ENCODE measurements around the gene INHBB.

DNA sequence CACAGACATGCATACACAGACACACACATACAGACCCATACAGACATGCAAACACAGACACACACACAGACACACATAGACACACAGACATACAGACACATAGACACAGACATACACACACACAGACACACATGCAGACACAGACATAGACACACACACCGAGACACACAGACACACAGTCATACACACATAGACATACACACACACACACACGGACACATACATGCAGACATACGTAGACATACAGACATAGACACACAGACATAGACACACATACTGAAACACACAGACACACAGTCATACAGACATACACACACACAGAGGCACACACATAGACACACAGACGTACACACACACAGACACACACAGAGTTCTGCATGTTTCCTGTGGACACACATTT, 26.9 kb downstream of the INHBB start:
- TF ChIP-seq, protein P1, sequence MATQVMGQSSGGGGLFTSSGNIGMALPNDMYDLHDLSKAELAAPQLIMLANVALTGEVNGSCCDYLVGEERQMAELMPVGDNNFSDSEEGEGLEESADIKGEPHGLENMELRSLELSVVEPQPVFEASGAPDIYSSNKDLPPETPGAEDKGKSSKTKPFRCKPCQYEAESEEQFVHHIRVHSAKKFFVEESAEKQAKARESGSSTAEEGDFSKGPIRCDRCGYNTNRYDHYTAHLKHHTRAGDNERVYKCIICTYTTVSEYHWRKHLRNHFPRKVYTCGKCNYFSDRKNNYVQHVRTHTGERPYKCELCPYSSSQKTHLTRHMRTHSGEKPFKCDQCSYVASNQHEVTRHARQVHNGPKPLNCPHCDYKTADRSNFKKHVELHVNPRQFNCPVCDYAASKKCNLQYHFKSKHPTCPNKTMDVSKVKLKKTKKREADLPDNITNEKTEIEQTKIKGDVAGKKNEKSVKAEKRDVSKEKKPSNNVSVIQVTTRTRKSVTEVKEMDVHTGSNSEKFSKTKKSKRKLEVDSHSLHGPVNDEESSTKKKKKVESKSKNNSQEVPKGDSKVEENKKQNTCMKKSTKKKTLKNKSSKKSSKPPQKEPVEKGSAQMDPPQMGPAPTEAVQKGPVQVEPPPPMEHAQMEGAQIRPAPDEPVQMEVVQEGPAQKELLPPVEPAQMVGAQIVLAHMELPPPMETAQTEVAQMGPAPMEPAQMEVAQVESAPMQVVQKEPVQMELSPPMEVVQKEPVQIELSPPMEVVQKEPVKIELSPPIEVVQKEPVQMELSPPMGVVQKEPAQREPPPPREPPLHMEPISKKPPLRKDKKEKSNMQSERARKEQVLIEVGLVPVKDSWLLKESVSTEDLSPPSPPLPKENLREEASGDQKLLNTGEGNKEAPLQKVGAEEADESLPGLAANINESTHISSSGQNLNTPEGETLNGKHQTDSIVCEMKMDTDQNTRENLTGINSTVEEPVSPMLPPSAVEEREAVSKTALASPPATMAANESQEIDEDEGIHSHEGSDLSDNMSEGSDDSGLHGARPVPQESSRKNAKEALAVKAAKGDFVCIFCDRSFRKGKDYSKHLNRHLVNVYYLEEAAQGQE (IDR thresholded peaks at IDR 0.05; ENCODE audit: insufficient replicate concordance, low read depth): no peak
- TF ChIP-seq, protein P2, sequence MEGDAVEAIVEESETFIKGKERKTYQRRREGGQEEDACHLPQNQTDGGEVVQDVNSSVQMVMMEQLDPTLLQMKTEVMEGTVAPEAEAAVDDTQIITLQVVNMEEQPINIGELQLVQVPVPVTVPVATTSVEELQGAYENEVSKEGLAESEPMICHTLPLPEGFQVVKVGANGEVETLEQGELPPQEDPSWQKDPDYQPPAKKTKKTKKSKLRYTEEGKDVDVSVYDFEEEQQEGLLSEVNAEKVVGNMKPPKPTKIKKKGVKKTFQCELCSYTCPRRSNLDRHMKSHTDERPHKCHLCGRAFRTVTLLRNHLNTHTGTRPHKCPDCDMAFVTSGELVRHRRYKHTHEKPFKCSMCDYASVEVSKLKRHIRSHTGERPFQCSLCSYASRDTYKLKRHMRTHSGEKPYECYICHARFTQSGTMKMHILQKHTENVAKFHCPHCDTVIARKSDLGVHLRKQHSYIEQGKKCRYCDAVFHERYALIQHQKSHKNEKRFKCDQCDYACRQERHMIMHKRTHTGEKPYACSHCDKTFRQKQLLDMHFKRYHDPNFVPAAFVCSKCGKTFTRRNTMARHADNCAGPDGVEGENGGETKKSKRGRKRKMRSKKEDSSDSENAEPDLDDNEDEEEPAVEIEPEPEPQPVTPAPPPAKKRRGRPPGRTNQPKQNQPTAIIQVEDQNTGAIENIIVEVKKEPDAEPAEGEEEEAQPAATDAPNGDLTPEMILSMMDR (IDR thresholded peaks at IDR 0.05; ENCODE audit: insufficient read depth, low read length): no peak
- TF ChIP-seq POLR2AphosphoS5 (IDR thresholded peaks at IDR 0.05; ENCODE audit: low read depth) (no peak), SPI1 (IDR thresholded peaks at IDR 0.05; ENCODE audit: borderline replicate concordance, low read depth) (no peak), GABPA (IDR thresholded peaks at IDR 0.05; ENCODE audit: low read depth) (no peak)
